ENCODE data around the gene KIRREL1.

Gene KIRREL1

DNA sequence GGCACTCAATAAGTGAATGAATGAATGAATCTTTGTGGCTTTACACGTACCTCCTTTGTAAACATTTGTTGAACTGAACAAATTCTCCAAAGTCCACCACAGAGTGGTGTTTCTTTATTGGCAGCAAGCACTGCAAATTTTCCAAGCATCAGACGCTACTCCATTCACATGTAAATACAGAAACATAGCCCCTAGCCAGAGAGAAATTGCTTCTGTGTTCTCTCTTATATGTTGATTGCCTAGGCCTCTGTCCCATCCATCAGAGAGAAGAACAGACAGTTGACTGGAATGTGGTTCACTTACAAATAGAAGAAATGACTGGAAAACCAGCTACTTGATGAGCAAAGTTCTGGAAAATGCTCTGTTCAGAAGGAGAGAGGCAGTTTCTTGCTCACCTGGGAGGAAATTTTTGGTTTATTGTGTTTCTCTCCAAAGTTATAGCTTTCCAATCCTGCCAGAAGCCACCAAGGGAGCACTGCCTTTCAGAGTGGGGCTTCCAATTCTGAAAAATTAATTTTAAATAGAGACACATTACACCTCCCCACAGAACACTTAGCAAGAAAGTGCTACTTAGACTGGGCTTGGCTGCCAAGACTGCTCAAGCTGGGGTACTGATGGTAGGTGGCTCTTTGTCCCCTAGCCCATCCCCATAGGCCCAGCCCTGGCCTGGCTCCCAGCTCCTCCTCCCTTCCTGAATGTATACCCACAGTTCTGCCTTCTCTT is 18.1 kb upstream of the KIRREL1 start:
- DNase-seq: no peak

- DNase-seq: no peak
Measured at GRCh38 chr1:157976888-157977287, 16.6 kb upstream of the KIRREL1 start.

GRCh38 chr1:157978586-157979403 is 14.7 kb upstream of the KIRREL1 start:
- no peak for DNase-seq

GRCh38 chr1:157982136-157982535 is 11.3 kb upstream of the KIRREL1 start:
- no peak for DNase-seq

DNA sequence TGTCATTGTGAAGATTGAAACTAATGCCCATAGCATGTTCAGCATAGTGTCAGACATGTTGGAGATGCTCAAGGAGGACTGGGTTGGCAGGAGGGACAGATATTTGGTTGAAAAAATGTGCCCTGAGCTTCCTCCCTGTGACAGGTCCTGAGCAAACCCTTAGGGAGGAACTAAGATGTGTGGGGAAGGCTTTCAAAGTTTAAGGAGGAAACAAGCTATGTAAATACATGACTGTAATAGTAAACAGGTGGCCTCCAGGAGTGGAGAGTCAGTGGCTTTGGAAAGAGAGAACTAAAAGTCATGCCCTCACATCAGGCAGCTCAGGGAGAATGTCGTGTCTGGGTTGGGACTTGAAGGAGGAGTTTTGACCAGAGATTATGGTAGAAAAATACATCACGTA is 9.7 kb upstream of the KIRREL1 start:
- DNase-seq: no peak

DNA sequence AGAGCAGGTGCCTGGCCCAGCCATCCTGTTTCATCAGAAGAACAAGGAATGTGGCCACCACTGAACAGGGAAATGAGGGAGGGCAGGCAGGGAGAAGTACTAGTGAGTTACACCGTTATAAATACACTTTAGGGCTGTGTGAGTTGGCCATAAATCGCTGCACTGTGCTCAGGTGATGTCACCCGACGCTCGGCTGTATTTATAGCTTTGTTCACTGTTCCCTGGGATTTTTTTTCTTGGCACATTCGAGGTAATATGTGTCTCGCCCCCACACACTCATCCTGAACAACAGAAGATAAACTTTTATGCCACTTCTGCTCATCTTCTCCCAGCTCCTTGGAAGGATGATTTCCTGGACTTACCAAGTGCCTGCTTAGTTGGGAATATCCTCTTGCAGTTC is 9.0 kb upstream of the KIRREL1 start:
- DNase-seq: no peak

GRCh38 chr1:157985473-157985872 is 8.0 kb upstream of the KIRREL1 start:
- DNase-seq: no peak

- DNase-seq: no peak
Measured at GRCh38 chr1:157988002-157988401, 5.4 kb upstream of the KIRREL1 start.

GRCh38 chr1:157992031-157992832 is 1.2 kb upstream of the KIRREL1 start:
- DNase-seq: peak; percentile 66

GRCh38 chr1:157992833-157993146 is 655 bp upstream of the KIRREL1 start:
- DNase-seq: no peak

GRCh38 chr1:157993918-157994605 is 617 bp downstream of the KIRREL1 start:
- DNase-seq: no peak

GRCh38 chr1:157994704-157995582 is 1.5 kb downstream of the KIRREL1 start:
- peak; percentile 38 for DNase-seq

DNA sequence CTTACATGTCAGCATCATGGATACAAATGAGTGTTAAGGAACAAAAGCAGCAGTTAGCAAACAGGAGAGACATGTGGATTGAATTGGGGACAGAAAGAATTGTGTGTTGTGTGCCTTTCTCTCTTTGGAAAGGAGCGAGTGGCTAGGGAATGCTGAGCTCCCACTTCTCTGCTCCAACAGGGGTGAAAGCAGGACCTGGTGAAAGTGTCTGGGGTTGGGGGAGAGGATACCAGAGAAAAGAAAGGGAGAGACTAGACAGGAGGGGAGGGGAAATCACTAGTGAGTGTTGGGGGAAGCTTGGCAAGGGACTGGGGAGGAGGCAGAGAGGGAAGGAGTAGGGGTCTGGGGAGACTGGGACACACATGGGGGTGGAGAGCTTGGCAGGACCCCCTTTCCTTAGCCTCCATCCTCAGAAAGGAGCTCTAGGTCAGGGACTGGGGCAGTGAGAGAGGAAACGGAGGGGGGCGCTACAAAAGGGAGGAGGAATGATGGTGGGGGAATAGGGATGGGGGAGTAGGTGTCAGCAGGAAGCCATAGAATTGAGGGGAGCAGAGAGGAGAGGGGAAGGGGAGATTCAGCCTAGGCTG is 2.2 kb downstream of the KIRREL1 start:
- no peak for DNase-seq

- DNase-seq: no peak
Measured at GRCh38 chr1:157996433-157996832, 3.0 kb downstream of the KIRREL1 start.

DNA sequence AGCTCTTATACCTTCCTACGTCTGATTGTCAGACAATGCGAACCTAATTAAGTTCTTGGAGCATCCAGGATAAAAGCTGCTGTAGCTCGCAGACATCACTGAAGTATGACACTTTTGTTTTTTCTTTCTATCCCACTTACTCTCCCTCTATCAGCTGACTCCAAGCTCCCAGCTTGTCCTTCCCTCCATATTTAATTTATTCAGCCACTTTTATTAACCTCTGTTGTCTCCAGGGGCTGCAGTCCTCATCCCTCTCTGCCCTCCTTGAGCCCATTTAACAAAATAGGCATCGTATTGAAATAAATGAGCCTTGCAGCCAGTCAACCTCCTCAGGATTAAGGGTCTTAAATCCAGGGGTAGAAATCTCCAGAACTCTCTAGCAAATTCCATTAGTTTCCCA is 7.1 kb downstream of the KIRREL1 start:
- no peak for DNase-seq

DNA sequence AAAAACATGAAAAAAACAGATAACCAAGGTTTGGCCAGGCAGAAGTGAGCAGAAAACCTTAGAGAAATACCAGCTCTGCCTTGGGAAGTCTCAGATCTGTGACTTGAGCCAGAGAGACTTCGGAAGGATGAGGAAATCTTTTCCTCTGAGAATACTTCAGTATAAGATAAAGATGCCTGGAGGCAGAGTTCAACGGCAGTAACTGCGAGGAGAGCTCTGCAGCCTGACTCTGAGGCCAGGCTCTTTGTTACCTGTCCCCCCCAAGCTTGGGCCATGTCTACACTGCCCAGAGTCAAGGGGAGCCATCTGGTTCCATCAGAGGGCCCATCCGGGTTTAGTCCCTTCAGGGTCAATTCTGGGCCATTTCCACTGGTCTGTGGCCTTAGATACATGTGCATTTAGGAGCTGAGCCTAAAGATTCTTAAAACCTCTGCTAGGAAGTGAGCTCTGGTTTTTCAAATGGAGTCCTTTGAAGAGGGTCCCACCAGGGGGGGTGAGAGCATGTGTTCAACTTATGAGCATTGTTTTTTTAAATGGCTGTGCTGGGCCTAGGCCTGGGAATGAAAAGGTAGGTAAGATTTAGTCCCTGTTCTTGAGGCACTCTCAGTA is 8.7 kb downstream of the KIRREL1 start:
- DNase-seq: no peak

- DNase-seq: no peak
Measured at GRCh38 chr1:158002631-158003405, 9.4 kb downstream of the KIRREL1 start.

- DNase-seq: no peak
Measured at GRCh38 chr1:158003406-158003800, 10.0 kb downstream of the KIRREL1 start.

DNA sequence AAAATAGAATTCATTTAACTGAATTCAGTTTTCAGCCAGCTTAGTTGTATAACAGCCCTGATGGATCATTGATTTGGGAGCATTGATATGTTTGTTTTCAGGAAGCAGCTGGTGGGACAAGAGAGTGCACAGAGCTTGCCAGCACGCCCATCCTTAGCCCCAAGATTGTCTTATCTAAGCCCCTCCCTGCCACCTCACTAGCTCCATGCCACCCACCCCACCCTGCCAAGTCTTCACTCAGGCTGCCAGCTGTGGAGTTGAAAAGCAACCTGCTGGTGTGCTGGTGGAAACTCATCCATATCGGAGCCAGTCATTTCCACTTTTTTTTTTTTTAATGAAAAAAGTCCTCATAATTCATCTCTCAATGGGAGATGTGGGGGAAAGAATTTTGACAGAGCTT is 11.8 kb downstream of the KIRREL1 start:
- DNase-seq: no peak

- no peak for DNase-seq
Measured at GRCh38 chr1:158007180-158007579, 13.7 kb downstream of the KIRREL1 start.
